ENCODE results near the gene ARHGEF5. TPM values are rescaled to one million over a fixed set of nuclear protein-coding genes. Genes with fewer than 3 reads are reported as not detected.

The ARHGEF5 gene
- total and polyA plus RNA-seq, 2 of the 13 experiments (the other 11 are each of a cell fraction or from before 2014, with no cell fraction given) = 1.2 to 1.3 TPM

DNA sequence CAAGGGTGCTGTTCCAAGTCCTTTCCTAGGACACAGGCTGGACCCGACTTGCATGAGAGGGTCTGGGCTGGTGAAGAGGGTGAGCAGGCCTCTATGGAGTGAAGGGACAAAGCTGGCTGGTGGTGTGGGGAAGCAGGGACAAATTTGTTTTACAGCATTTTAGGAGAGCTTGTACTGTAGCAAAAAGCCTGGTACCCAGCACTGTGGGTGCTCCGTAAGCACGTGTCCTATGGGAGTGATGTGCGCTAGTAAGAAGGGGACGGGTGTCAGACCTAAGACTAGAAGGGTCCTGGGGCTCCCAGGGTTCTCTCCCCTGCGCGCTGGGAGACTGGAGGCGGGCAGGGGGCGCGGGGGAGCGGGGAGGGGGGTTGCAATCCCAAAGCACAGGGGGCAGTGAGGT is 47.9 kb downstream of the ARHGEF5 start:
- DNase-seq (ENCODE audit: low spot score) (no peak), ATAC-seq (no peak), FAIRE-seq (no peak)
- WGBS (ENCODE audit: low lambda C conversion rate) = 71% methylated on average over 5 of the region's 11 CpGs
- H3K9ac ChIP-seq (ENCODE audit: insufficient read depth, low read depth, low read length) = no peak overlapping the region
- in situ Hi-C loops (cut with HindIII; ENCODE audit: extremely low pct_ligation_motif_present, low pct_unique_long_range_greater_than_20kb) = no loop called here
- no peaks in the 10 kb centered on the region for H3K9me3 ChIP-seq (ENCODE audit: low read length)
- no peaks in the 10 kb centered on the region for H4K20me1 ChIP-seq (ENCODE audit: insufficient read depth, low read length)
- POLR2A ChIA-PET = no interaction called here
- no TSS peak for BruUV-seq (replicated peaks)
- H3K36me3 ChIP-seq (replicated peaks in 1 of 2; ENCODE audit: control insufficient read depth in 1 of 2, insufficient read depth in 2 of 2, low read length in 2 of 2) = no peaks in the 10 kb centered on the region
- H3K4me2 ChIP-seq (ENCODE audit: low read depth, low read length) = no peak overlapping the region
- H3K4me1 ChIP-seq (ENCODE audit: insufficient read depth, low read length) = no peaks in the 10 kb centered on the region
- no peaks in the 10 kb centered on the region for H3K79me2 ChIP-seq (ENCODE audit: insufficient read depth, low read length)
- CTCF ChIA-PET (ENCODE audit: low intra/inter-chr PET ratio, low total read pairs) = no interaction called here
- intact Hi-C loops (cut with micrococcal nuclease; ENCODE audit: unreplicated experiment) = no loop called here
- H3K27ac ChIP-seq (ENCODE audit: extremely low read length, insufficient read depth, low read length) = no peak overlapping the region
- no peak overlapping the region for H3K4me3 ChIP-seq (replicated peaks in 1 of 3; ENCODE audit: insufficient read depth in 1 of 3, low read depth in 2 of 3, low read length in 3 of 3)
- peaks cover 0 to 15% of the 10 kb centered on the region in 2 experiments; a peak in 2 of 5 replicates for H3K27me3 ChIP-seq (ENCODE audit: control insufficient read depth in 1 of 2, insufficient read depth in 2 of 2, low read length in 2 of 2)
- H2AFZ ChIP-seq (ENCODE audit: low read length) = no peak overlapping the region
- TF ChIP-seq ETV5 (CRISPR knock-in tag; IDR thresholded peaks at IDR 0.05; ENCODE audit: borderline replicate concordance) (no peak), ZNF841 (CRISPR knock-in tag; IDR thresholded peaks at IDR 0.05; ENCODE audit: borderline replicate concordance) (no peak), ZNF678 (CRISPR knock-in tag; IDR thresholded peaks at IDR 0.05) (no peak)
- TF ChIP-seq, protein P1, sequence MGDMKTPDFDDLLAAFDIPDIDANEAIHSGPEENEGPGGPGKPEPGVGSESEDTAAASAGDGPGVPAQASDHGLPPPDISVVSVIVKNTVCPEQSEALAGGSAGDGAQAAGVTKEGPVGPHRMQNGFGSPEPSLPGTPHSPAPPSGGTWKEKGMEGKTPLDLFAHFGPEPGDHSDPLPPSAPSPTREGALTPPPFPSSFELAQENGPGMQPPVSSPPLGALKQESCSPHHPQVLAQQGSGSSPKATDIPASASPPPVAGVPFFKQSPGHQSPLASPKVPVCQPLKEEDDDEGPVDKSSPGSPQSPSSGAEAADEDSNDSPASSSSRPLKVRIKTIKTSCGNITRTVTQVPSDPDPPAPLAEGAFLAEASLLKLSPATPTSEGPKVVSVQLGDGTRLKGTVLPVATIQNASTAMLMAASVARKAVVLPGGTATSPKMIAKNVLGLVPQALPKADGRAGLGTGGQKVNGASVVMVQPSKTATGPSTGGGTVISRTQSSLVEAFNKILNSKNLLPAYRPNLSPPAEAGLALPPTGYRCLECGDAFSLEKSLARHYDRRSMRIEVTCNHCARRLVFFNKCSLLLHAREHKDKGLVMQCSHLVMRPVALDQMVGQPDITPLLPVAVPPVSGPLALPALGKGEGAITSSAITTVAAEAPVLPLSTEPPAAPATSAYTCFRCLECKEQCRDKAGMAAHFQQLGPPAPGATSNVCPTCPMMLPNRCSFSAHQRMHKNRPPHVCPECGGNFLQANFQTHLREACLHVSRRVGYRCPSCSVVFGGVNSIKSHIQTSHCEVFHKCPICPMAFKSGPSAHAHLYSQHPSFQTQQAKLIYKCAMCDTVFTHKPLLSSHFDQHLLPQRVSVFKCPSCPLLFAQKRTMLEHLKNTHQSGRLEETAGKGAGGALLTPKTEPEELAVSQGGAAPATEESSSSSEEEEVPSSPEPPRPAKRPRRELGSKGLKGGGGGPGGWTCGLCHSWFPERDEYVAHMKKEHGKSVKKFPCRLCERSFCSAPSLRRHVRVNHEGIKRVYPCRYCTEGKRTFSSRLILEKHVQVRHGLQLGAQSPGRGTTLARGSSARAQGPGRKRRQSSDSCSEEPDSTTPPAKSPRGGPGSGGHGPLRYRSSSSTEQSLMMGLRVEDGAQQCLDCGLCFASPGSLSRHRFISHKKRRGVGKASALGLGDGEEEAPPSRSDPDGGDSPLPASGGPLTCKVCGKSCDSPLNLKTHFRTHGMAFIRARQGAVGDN (CRISPR knock-in tag; IDR thresholded peaks at IDR 0.05) = no peak
- TF ChIP-seq, protein P2, sequence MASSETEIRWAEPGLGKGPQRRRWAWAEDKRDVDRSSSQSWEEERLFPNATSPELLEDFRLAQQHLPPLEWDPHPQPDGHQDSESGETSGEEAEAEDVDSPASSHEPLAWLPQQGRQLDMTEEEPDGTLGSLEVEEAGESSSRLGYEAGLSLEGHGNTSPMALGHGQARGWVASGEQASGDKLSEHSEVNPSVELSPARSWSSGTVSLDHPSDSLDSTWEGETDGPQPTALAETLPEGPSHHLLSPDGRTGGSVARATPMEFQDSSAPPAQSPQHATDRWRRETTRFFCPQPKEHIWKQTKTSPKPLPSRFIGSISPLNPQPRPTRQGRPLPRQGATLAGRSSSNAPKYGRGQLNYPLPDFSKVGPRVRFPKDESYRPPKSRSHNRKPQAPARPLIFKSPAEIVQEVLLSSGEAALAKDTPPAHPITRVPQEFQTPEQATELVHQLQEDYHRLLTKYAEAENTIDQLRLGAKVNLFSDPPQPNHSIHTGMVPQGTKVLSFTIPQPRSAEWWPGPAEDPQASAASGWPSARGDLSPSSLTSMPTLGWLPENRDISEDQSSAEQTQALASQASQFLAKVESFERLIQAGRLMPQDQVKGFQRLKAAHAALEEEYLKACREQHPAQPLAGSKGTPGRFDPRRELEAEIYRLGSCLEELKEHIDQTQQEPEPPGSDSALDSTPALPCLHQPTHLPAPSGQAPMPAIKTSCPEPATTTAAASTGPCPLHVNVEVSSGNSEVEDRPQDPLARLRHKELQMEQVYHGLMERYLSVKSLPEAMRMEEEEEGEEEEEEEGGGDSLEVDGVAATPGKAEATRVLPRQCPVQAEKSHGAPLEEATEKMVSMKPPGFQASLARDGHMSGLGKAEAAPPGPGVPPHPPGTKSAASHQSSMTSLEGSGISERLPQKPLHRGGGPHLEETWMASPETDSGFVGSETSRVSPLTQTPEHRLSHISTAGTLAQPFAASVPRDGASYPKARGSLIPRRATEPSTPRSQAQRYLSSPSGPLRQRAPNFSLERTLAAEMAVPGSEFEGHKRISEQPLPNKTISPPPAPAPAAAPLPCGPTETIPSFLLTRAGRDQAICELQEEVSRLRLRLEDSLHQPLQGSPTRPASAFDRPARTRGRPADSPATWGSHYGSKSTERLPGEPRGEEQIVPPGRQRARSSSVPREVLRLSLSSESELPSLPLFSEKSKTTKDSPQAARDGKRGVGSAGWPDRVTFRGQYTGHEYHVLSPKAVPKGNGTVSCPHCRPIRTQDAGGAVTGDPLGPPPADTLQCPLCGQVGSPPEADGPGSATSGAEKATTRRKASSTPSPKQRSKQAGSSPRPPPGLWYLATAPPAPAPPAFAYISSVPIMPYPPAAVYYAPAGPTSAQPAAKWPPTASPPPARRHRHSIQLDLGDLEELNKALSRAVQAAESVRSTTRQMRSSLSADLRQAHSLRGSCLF (CRISPR knock-in tag; IDR thresholded peaks at IDR 0.05; ENCODE audit: borderline replicate concordance) = no peak
- TF ChIP-seq, protein P3, sequence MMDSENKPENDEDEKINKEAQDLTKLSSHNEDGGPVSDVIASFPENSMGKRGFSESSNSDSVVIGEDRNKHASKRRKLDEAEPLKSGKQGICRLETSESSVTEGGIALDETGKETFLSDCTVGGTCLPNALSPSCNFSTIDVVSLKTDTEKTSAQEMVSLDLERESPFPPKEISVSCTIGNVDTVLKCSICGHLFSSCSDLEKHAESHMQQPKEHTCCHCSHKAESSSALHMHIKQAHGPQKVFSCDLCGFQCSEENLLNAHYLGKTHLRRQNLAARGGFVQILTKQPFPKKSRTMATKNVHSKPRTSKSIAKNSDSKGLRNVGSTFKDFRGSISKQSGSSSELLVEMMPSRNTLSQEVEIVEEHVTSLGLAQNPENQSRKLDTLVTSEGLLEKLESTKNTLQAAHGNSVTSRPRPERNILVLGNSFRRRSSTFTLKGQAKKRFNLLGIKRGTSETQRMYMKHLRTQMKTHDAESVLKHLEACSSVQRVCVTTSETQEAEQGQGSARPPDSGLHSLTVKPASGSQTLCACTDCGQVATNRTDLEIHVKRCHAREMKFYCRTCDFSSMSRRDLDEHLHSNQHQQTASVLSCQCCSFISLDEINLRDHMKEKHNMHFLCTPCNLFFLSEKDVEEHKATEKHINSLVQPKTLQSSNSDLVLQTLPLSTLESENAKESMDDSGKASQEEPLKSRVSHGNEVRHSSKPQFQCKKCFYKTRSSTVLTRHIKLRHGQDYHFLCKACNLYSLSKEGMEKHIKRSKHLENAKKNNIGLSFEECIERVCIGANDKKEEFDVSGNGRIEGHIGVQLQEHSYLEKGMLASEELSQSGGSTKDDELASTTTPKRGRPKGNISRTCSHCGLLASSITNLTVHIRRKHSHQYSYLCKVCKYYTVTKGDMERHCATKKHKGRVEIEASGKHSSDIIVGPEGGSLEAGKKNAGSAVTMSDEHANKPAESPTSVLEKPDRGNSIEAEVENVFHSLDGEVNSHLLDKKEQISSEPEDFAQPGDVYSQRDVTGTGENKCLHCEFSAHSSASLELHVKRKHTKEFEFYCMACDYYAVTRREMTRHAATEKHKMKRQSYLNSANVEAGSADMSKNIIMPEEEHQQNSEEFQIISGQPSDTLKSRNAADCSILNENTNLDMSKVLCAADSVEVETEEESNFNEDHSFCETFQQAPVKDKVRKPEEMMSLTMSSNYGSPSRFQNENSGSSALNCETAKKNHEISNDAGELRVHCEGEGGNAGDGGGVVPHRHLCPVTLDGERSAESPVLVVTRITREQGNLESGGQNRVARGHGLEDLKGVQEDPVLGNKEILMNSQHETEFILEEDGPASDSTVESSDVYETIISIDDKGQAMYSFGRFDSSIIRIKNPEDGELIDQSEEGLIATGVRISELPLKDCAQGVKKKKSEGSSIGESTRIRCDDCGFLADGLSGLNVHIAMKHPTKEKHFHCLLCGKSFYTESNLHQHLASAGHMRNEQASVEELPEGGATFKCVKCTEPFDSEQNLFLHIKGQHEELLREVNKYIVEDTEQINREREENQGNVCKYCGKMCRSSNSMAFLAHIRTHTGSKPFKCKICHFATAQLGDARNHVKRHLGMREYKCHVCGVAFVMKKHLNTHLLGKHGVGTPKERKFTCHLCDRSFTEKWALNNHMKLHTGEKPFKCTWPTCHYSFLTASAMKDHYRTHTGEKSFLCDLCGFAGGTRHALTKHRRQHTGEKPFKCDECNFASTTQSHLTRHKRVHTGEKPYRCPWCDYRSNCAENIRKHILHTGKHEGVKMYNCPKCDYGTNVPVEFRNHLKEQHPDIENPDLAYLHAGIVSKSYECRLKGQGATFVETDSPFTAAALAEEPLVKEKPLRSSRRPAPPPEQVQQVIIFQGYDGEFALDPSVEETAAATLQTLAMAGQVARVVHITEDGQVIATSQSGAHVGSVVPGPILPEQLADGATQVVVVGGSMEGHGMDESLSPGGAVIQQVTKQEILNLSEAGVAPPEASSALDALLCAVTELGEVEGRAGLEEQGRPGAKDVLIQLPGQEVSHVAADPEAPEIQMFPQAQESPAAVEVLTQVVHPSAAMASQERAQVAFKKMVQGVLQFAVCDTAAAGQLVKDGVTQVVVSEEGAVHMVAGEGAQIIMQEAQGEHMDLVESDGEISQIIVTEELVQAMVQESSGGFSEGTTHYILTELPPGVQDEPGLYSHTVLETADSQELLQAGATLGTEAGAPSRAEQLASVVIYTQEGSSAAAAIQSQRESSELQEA (CRISPR knock-in tag; IDR thresholded peaks at IDR 0.05; ENCODE audit: not compliant biosample characterization) = no peak
